ENCODE results near the gene PRR12. TPM values are rescaled to one million over a fixed set of nuclear protein-coding genes. Genes with fewer than 3 reads are reported as not detected.

The PRR12 gene
- total and polyA plus RNA-seq, 2 donors (not counting 1 experiment from before 2014, with no cell fraction given), result 0.40 to 2.1 TPM

- Histone ChIP-seq H4K20me1 (ENCODE audit: control insufficient read depth, extremely low read depth, insufficient read depth, low read length) (no peaks in the 10 kb centered on the region), H3K27ac (ENCODE audit: insufficient read depth, low read length) (no peak overlapping the region), H3K9ac (ENCODE audit: insufficient read depth, low read length) (no peak overlapping the region), H3K9me3 (ENCODE audit: control insufficient read depth, insufficient read depth, low read depth, low read length) (no peaks in the 10 kb centered on the region), H3K79me2 (ENCODE audit: control insufficient read depth, insufficient read depth, low read length) (no peaks in the 10 kb centered on the region), H3K4me1 (ENCODE audit: control insufficient read depth, extremely low read depth, insufficient read depth, low read length) (no peaks in the 10 kb centered on the region), H3K36me3 (ENCODE audit: control insufficient read depth, insufficient read depth, low read length) (peaks cover 52% of the 10 kb centered on the region), H3K27me3 (ENCODE audit: control insufficient read depth, insufficient read depth, low read length) (no peaks in the 10 kb centered on the region), H3K4me3 (replicated peaks in 1 of 4; ENCODE audit: control extremely low read depth in 1 of 4, insufficient read depth in 1 of 4, low read depth in 3 of 4, low read length in 4 of 4) (no peak overlapping the region), H3K4me2 (ENCODE audit: extremely low read depth, insufficient read depth, low read length) (no peak overlapping the region), H2AFZ (ENCODE audit: low read length) (no peak overlapping the region)
- no peak for DNase-seq (ENCODE audit: low read depth in 2 of 2)
- TF ChIP-seq CTCF (conservative IDR thresholded peaks at IDR 0.05 in 1 of 2, IDR thresholded peaks at IDR 0.05 in 1 of 2; ENCODE audit: low read depth in 1 of 2, low read length in 2 of 2) (no peak), EZH2 (IDR thresholded peaks at IDR 0.05; ENCODE audit: low read length, missing control alignments) (no peak)
These were observed 67.8 kb downstream of the PRR12 start for GRCh38 chr19:49658566-49659442.

- H3K4me1 ChIP-seq (ENCODE audit: control insufficient read depth, extremely low read depth, insufficient read depth, low read length), result no peaks in the 10 kb centered on the region
- H3K36me3 ChIP-seq (ENCODE audit: control insufficient read depth, insufficient read depth, low read length), result peaks cover 48% of the 10 kb centered on the region
- TF ChIP-seq EZH2 (IDR thresholded peaks at IDR 0.05; ENCODE audit: low read length, missing control alignments) (no peak), CTCF (conservative IDR thresholded peaks at IDR 0.05 in 1 of 2, IDR thresholded peaks at IDR 0.05 in 1 of 2; ENCODE audit: low read depth in 1 of 2, low read length in 2 of 2) (no peak)
- H3K27me3 ChIP-seq (ENCODE audit: control insufficient read depth, insufficient read depth, low read length), result no peaks in the 10 kb centered on the region
- no peak overlapping the region for H3K27ac ChIP-seq (ENCODE audit: insufficient read depth, low read length)
- H4K20me1 ChIP-seq (ENCODE audit: control insufficient read depth, extremely low read depth, insufficient read depth, low read length), result no peaks in the 10 kb centered on the region
- no peaks in the 10 kb centered on the region for H3K9me3 ChIP-seq (ENCODE audit: control insufficient read depth, insufficient read depth, low read depth, low read length)
- no peak overlapping the region for H2AFZ ChIP-seq (ENCODE audit: low read length)
- no peak for DNase-seq (ENCODE audit: low read depth in 2 of 2)
- no peak overlapping the region for H3K9ac ChIP-seq (ENCODE audit: insufficient read depth, low read length)
- peaks cover 7% of the 10 kb centered on the region for H3K79me2 ChIP-seq (ENCODE audit: control insufficient read depth, insufficient read depth, low read length)
- no peak overlapping the region for H3K4me2 ChIP-seq (ENCODE audit: extremely low read depth, insufficient read depth, low read length)
- no peak overlapping the region for H3K4me3 ChIP-seq (replicated peaks in 1 of 4; ENCODE audit: control extremely low read depth in 1 of 4, insufficient read depth in 1 of 4, low read depth in 3 of 4, low read length in 4 of 4)
These were observed 69.5 kb downstream of the PRR12 start for GRCh38 chr19:49660338-49660961.

GRCh38 chr19:49662011-49662410, 71.0 kb downstream of the PRR12 start:
- Histone ChIP-seq H3K4me2 (ENCODE audit: extremely low read depth, insufficient read depth, low read length) (no peak overlapping the region), H3K36me3 (ENCODE audit: control insufficient read depth, insufficient read depth, low read length) (peaks cover 37% of the 10 kb centered on the region), H3K4me1 (ENCODE audit: control insufficient read depth, extremely low read depth, insufficient read depth, low read length) (peaks cover 5% of the 10 kb centered on the region), H3K4me3 (replicated peaks in 1 of 4; ENCODE audit: control extremely low read depth in 1 of 4, insufficient read depth in 1 of 4, low read depth in 3 of 4, low read length in 4 of 4) (no peak overlapping the region), H4K20me1 (ENCODE audit: control insufficient read depth, extremely low read depth, insufficient read depth, low read length) (no peaks in the 10 kb centered on the region), H3K79me2 (ENCODE audit: control insufficient read depth, insufficient read depth, low read length) (peaks cover 16% of the 10 kb centered on the region), H3K9ac (ENCODE audit: insufficient read depth, low read length) (no peak overlapping the region), H3K9me3 (ENCODE audit: control insufficient read depth, insufficient read depth, low read depth, low read length) (no peaks in the 10 kb centered on the region), H3K27me3 (ENCODE audit: control insufficient read depth, insufficient read depth, low read length) (no peaks in the 10 kb centered on the region), H3K27ac (ENCODE audit: insufficient read depth, low read length) (no peak overlapping the region), H2AFZ (ENCODE audit: low read length) (no peak overlapping the region)
- DNase-seq (ENCODE audit: low read depth in 2 of 2), result no peak
- TF ChIP-seq EZH2 (IDR thresholded peaks at IDR 0.05; ENCODE audit: low read length, missing control alignments) (no peak), CTCF (conservative IDR thresholded peaks at IDR 0.05 in 1 of 2, IDR thresholded peaks at IDR 0.05 in 1 of 2; ENCODE audit: low read depth in 1 of 2, low read length in 2 of 2) (no peak)
